IPS-NIHi7 (cell line): ENCODE data around the gene CDK5RAP2.

Experiments
- DNase-seq: peaks from one replicate; pipeline ENCODE4 v3.0.0; 2012; ENCODE audit warnings: mixed read lengths; ENCODE audit errors: extremely low spot score

CDK5RAP2 gene

DNA sequence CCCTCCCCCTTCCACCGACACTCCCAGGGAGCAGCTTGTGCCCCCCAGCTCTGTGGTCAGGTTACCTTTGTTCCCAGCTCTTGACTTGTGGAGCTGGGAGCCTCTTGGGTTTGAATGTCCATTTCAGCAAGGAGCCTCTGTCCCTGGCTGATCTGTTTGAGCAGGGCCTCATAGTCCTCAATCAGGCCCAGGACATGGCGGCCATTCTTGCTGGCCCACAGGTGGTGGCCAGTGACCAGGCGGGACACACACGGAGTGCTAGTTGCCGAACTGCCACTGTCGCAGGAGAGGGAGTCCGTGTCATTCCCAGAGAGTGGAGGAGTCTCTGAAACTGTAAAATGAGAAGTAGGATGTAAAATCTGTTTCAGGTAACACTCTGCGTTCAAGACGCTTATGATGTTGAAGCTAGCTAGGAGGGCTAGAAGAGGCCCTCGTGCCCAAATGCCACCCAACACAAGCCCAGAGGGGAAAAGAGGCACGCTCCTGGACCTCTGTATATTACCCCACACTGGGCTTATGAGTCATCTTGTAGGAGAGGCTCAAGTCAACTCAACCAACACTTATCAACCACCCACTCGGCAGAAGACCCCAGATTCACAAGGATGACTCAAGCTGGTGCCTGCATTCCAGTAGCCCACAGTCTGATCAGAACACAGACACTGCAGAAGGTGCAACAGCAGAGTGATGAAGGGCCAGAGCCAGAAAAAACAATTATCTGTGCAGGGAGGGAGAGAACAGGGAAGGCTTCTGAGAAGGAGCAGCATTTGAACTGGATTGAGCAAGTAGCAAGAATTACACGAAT, 177.0 kb downstream of the CDK5RAP2 start:
- no peak for DNase-seq

DNA sequence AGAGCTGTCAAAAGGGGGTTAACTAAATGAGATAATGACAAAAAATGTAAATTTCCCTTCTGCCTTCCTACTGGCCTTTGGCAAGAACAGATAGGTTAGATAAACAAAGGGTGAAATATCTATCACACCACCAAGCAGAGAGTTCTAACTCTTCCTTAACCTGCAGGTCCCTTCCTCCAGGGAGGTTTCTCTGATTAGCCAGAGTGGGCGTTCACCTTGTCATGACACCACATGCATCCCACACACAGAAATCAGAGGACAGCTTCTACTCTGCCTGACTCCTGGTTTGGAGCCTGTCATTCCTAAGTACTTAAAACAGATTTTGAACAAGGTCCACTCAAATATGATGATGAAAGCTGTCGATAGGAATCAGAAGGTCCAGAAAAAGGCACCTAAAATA, 180.0 kb downstream of the CDK5RAP2 start:
- DNase-seq = no peak

DNA sequence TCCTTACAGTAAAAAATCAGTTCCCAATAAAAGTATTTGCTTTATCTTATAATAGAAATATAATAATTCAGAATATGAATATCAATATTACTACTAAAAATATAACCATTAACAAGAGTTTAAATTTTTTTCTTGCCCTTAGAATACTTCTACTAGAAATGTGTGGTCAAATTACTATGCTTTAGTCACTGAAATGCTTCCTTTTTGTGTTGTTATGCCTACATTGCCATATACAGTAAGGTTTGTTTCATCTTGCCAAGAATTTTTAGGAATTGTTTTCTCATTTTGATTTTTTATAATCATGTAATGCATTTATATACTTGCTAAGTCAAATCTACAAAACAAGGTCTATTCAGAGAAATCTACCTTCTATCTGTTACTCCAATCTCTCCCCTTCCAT, 181.7 kb downstream of the CDK5RAP2 start:
- DNase-seq = no peak

DNA sequence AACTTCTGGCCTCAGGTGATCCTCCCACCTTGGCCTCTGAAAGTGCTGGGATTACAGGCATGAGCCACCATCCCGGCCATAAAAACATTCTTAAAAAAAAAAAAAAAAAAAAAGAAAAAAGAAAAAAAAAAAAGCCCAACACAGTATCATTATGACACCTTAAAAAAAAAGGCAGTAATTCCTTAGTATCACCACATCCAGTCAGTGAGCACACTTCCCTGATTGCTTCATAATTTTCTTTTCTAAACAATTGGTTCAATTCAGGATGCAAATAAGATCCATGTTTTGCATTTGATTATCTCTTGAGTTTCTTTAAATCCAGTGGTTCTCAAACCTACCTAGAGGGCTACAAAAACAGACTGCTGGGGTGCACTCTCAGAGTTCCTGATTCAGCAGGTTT, 182.5 kb downstream of the CDK5RAP2 start:
- no peak for DNase-seq

DNA sequence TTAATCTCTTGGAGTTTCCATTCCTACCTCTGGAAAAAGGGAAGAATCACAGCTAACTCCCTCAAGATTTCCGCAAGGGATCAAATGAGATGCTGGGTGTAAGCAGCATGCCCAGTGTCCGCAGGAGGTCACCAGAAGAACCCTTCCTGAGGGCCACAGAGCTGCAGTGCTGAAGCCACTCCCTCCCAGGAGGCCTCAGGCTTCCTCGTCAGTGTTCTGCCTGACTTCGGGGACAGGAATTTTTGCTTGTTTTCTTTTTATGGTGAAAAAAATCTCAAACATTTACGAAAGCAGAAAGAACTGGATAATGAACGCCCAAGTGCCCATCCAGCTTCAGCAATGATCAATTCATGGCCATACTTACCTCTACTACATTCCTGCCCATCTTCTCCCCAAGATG, 183.0 kb downstream of the CDK5RAP2 start:
- DNase-seq = no peak

DNA sequence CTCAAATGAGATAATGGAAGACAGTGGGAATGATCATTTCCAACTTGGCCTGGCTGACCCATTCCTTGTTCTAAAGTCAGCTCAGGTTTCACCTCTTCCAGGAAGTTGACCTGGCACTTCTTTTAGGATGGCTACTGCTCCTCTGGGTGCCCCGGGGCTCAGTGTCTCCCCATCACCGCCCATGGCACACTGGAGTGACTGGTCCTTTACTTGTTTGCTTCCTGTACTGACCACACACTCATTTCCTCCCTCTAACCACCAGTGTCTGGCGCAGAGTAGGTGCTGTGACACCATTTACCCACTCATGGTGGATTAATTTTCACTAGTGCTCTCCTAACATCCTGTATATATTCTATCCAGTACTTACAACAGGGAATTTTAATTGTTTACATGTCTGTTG, 183.5 kb downstream of the CDK5RAP2 start:
- no peak for DNase-seq

DNA sequence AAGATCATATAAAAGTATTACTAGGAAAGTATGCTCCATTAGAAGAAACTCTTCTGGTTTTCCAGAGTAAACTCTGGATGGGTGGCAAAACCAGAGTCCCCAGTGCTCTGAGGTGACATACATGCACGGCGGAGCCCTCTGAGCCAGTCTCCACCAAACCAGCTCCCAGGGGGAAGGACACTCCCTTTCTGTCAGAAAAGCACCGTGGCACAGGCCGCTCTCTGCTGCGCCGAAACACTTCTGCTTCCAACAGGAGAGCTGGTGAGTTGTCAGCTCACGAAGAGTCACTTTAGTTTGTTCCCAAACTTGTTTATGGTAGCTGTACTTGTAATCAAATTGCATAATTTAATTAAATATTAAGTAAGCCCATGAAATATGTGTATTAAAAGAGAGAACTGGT, 184.6 kb downstream of the CDK5RAP2 start:
- no peak for DNase-seq

DNA sequence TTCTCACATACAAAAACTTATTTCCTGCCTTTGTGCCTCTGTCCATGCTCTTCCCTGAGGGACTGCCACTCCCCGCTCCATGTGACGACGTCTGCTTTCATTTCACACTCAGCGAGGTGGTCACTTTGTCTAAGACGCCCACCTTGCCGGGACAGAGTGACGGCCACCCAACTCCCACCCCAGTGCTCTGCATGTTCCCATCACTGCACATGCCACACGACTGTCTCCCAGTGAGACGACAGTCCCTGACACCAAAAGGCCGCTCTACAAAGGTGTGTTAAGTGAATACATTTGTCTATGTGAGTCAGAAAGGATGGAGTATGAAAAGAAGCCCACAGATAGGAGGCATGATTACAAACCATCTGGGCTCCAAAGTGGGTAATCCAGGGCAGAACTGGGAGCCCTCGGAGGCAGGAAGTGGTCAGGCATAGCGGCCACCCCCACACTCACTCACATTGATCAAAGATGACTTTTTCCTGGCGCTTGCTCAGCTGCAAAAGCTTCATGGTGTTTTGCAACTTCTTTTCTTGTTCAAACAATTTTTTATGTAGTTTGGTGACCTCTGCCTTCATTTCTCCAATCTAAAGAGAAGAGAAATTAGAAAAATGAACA, 185.8 kb downstream of the CDK5RAP2 start:
- DNase-seq = no peak

DNA sequence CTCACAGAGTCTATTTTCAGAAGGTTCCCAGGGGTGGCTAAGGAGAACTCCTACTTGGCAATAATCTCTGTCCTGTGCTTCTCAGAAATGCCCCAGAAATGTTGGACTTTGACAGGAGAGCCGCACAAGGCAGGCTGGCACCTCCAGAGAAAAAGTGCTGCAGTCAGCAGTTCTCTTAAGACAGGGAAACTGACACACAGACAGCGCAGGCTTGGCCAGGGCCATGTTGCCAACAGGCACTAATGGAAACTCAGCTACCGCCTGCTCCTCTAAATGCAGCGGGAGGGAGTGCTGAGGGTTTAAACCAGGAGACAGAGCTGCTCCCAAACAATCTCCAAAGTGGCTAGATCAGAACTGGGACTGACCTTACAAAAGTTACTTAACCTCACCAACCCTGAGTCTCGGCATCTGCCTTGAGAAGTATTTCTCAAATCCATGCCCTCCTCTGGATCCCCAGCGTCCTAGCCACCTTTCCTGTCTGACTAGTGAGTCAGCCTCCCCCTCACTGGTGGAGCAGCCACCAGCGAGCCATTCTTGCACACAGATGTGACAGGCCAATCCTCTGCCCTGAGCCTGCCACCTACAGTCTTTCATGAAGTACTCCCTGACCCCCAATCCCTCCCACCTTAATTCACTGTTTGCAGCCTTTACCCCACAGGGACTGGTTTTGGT, 186.4 kb downstream of the CDK5RAP2 start:
- no peak for DNase-seq

DNA sequence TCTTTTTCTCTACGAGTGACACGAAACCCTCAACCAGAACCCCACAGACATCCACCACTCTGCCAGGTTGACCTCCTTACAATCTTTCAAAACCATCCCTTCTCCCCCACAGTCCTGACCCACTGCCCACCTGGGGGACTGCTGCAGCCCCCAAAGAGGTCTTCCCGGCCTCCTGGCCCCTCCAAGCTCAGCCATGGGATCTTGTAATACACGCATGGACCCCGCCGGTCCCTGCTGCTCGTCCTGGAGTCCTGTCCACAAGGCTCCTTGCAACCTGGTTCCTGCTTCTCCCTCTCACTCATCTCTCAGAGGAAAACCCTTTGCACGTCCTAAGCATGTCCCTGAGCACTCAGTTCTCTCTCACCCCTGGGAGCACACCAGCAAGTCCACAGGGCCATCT, 187.3 kb downstream of the CDK5RAP2 start:
- DNase-seq = no peak

DNA sequence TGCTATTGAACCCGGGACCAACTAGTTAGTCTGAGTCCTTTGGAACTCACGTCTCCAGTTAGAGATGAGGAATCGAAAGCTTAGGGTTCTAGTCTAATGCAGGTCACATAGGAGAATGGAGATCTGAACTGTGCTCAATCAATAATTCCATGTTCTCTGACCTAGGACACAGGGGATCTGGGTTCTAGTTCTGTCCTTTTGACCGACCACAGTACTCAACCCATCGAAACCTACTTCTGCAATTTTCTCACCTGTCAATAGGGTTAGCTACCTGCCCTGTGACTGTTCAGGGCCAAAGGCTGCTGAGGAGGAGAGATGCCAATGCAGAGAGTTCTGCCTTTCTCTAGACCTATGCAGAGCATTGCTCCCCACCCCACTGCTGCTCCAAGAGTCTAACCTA, 187.7 kb downstream of the CDK5RAP2 start:
- DNase-seq = no peak

DNA sequence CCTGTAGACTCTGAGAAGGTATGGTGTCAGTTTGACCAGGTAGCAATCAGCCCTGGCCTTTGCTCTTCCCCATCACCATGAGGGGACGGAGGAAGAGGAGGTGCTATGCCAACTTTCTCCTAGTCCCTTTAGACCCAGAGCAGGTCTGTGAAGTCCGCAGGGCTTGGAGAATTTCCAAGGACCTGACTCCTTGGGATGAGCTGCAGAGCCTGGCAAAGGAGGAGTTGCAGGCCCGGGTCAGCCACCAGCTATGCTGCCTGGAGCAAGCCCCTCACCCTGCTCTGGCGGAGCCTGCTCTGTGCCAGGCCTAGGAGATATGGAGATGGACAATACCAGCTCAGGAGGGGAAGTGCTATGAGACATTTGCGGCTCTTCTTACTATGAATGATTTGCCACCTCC, 188.3 kb downstream of the CDK5RAP2 start:
- DNase-seq = no peak

DNA sequence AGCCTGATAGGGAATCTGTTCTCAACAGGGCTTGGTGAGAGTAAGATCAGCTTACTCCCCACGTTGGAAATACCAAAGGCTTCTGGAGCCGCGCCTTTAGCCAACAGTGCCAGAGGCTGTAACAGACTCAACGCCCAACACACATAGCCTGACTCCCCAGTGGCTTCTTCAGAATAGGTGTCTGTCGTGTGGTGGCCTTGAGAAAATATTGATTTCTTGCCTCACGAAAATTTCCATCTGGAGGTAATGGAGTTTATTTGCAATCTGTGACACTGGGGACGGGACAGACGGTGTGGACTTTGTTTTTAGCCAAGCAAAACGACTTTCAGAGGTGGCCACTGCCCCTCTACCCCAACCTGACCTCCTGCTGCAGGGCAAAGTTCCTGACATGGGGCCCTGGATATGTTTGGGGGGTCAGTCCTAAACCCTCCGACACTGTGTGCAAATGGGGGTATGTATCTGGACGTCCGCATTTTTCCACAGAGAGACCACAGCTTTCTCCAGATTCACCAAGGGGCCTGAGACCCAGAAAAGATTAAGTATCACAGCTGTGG, 189.3 kb downstream of the CDK5RAP2 start:
- no peak for DNase-seq

DNA sequence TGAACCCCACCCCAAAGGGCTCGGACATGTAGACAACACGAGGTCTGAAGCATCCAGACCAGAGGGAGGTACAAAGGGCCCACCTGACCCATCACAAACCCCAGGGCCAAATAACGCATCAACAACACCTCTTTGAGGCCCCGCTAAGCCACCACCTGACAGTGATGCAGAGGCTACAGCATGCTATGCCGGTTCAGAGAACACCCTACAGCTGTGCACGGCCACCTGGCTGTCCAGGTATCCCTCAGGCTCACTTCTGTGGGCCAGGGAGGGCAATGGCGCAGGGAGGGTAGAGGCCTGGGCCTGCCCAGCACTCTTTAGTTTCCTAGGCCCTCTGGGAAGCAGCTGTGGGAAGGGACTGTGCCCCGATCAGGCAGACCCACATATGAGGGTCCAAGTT, 190.1 kb downstream of the CDK5RAP2 start:
- DNase-seq = no peak

DNA sequence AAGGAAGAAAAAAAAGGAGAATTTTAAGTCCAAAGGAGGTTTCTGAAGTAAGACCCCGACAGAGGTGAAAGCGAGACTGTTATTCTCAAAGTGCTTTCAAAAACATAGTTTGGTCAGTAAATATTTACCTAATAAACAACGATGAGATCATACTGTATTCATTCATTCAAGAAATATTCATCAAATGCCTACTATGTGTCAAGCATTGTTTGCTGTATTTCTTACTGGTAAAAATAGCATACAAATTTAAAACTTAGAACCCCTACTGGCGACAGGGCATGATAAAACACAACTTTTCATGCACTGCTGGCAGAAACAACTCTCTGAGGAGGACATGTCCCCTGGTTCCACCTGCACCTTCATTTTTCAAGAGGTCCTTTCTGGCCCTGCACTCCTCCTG, 190.7 kb downstream of the CDK5RAP2 start:
- no peak for DNase-seq

DNA sequence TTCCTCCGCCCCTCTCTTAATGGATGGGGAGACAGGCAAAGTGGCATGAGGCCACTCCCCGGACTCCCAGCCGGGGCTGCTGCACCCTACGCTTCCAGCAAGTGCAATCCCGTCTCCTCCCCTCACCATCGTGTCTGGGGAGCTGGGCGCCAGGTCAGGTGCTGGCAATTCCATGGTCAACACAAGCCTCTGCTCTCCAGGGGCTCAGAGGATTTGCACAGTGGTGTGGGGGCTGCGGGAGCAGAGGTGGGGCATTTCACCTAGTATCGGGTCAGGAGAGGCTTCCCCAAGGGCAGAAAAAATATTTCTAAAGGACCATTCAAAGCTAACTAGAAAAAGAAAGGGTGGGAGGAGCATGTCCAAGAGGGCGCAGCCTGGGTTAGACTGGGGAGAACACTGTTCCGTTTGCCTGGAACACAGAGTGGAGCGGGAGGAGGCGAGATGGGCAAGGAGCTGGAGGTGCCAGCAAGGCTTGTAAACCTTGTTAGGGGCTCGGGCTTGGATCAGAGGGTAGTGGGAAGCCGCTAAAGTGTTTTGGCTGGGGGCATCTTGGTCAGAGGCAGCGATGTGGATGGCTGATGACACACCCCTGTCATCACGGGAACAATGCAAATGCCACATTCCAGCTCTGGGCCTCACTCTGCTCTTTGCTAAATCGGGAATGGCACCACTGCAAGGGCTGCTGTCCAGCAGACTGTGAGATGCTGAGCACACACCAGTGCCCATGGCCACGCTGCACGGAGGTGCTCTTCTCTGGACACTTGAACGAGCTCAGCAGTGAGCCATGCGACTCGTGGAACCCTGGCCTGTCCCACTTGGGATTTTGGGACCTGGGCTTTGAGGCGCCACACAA, 191.7 kb downstream of the CDK5RAP2 start:
- no peak for DNase-seq

DNA sequence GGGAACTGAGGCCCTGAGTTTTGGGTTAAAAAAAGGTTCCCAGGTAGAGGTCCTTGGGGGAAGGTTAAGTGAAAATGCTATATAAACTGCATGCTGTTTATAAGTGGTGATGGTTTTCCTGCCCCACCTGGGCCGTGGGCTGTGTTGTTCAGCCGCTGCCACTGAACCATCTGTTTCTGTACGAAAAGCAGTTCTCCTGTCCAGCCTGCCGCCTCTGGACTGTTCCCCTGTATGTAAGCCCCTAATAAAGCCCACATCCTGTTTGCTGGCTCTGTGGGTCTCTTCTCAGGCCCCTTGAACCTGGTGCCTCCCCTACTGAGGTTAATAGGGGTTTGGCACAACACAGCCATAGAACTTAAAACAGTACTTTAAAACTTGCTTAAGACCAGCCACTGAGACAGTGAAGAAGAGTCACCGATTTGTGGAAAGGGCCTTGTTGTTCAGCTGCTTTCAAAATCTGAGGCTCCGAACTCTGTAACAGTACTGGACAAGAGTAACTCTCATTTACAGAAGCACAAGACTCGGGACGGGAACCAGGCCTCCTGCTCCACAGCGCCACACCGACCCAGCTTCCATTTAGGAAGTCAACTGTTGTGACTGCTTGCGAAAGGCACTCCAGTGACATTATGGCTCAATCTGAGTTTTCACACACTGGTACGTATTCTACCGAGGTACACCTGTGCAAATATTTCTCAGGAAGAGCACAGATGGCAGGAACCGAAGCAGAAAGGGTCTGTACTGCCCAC, 192.5 kb downstream of the CDK5RAP2 start:
- no peak for DNase-seq

DNA sequence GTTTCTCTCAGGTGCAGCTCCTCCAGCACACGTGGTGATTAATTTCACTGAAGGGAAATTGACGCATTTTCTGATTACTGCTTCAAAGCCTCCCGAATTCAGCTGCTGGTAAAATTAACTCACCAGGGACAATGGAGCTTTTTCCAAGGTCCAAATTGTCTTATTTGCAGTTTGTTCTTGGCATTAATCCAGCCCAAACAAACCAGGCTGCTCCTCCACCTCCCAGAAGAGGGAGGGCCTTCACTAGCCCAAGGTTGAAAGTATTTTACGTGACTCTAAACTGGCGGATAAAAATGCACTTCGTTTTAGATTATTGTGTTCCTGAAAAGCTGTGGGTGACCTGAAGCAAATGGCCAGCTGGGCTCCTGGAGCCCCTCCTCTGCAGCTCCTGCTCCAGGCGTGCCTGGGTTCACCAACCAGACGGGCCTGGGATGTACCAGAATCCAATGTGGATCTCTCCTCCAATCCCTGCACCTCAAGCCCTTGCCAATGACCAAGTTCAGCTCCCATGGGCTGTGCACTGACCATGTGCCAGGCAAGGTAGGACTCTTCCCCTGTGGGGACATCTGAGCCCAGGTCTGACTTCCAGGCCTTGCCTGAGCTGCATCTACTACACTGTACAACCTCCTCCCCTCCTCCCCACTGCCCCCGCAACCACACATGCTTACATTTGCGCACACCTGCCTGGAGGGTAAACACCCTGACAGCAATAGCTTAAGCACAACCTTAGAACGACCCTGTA, 193.4 kb downstream of the CDK5RAP2 start:
- no peak for DNase-seq

DNA sequence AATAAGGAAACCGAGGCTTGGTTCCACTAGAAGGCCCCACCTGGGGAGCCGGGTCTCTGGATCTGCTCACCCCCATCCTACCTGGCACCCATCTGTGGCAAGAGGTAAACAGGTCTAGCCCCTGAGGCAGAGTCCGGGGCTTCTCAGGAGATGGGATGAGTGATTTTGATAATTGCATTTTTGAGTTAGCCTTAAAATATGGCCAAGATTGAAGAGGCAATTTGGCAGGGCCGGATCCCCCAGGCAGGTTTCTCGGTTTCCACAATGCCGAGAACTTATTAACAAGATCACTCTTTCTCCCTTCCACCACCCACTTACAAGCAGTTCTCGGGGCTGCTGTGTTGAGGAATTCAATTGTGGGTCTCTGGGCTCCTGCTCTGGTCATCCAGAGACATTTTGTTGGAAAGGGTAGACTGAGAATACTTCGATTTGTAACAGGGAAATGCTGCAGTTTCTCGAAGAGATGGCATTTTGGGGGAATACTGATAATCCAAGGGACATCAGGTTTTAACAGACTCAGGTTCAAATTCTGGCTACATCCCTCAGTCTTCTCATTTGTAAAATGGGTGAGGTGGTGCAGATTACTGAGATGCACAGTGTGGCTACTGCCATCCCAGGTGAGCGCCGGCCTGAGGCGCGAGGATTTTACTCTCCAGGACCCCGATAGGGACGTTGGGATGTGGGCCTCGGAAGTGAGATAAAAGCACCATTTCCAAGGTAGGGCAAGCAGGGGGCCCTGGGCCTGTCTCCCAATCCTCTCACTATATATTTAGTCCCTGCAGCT, 194.2 kb downstream of the CDK5RAP2 start:
- no peak for DNase-seq

DNA sequence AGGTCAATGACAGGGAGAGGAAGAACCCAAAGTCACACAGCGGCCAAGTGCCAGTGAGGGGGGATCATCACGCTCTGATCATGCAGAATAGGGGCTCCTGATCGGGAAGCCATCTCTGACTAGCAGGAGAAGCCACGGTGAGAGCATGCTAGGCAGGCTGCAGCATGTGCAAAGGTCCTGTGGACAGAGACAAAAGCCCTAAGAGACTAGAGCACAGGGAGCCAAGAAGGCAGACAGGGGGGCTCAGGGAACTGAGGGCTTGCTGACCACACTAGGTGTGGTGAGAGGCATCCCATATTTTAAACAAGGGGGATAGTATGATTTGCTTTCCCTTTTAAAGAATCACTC, 195.1 kb downstream of the CDK5RAP2 start:
- DNase-seq = no peak
